Mesenteric fat pad (tissue), 1 donor: ENCODE results near the gene RHOT1. TPM values are rescaled to one million over a fixed set of nuclear protein-coding genes. Genes with fewer than 3 reads are reported as not detected.
A peak's percentile ranks its signal among the peaks of the same experiment; 100 is the strongest.
"Not testable (repeated sequence)": the region's sequence is repeated elsewhere in the genome, so short reads cannot be mapped to it uniquely, and the experiment has no call there.

Source experiments
- DNase-seq: peaks from one replicate; pipeline ENCODE4 v3.0.0-alpha.2; 2020; ENCODE audit warnings: low spot score
- total RNA-seq: library from RNA; stranded (reverse); fragmentation: NEBNext Ultra II Directional; extraction: Animal tissue kit (Norgen Biotek cat#: 25700); gene quantifications from one replicate; pipeline ENCODE4 v1.2.1, GENCODE V29; 2021
- donor health status: DM: yes; HTN: yes; CAD: no.

RHOT1 gene
- total RNA-seq, 1 donor from 2014 or later = 33.2 TPM

DNA sequence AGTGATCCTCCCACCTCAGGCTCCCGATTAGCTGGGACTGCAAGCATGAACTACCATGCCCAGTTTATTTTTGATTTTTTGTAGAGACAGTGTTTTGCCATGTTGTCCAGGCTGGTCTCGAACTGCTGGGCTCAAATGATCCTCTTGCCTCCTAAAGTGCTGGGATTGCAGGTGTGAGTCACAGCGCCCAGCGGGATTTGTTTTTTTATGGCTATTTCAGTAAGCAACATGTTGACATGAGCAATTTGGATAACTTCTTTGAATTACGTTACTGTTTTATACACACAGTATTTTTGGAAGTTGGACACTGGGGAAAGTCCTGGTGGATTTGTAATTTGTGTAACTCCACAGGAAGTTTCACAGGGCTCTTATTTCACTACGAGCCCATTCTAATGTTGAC, 18.5 kb upstream of the RHOT1 start:
- no peak for DNase-seq

GRCh38 chr17:32124985-32125847, 17.1 kb upstream of the RHOT1 start:
- DNase-seq = no peak

GRCh38 chr17:32125848-32126153, 16.5 kb upstream of the RHOT1 start:
- no peak for DNase-seq

DNA sequence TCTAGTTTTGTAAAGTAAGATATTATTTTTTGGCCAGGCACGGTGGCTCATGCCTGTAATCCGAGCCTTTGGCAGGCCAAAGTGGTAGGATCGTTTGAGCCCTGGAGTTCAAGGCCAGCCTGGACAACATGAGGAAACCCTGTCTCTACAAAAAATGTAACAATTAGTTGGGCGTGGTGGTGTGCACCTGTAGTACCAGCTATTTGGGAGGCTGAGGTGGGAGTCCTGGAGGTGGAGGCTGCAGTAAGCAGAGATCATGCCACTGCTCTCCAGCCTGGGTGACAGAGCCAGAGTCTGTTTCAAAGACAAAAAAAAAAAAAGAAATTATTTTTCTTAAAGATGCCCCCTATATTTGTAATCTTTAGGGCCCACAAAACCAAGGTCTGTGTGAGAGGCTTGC, 16.0 kb upstream of the RHOT1 start:
- DNase-seq = no peak

- no peak for DNase-seq
These were observed 15.6 kb upstream of the RHOT1 start for GRCh38 chr17:32126746-32127145.

- peak; percentile 95 for DNase-seq
These were observed 15.0 kb upstream of the RHOT1 start for GRCh38 chr17:32127158-32127897.

- DNase-seq = not testable (repeated sequence)
These were observed 13.8 kb upstream of the RHOT1 start for GRCh38 chr17:32128470-32128869.

GRCh38 chr17:32135497-32136117, 6.7 kb upstream of the RHOT1 start:
- not testable (repeated sequence) for DNase-seq

GRCh38 chr17:32136856-32137255, 5.4 kb upstream of the RHOT1 start:
- DNase-seq = no peak

DNA sequence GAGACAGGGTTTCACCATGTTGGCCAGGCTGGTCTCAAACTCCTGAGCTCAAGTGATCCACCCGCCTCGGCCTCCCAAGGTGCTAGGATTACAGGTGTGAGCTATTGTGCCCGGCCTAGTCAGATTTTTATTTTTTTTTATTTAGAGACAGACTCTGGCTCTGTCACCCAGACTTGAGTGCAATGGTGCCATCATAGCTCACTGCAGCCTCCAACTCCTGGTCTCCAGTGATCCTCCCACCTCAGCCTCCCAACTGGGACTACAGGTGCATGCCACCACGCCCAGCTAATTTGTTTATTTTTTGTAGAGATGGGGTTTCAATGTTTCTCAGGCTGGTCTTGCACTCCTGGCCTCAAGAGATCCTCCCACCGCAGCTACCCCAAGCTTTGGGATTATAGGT, 2.8 kb upstream of the RHOT1 start:
- not testable (repeated sequence) for DNase-seq

DNA sequence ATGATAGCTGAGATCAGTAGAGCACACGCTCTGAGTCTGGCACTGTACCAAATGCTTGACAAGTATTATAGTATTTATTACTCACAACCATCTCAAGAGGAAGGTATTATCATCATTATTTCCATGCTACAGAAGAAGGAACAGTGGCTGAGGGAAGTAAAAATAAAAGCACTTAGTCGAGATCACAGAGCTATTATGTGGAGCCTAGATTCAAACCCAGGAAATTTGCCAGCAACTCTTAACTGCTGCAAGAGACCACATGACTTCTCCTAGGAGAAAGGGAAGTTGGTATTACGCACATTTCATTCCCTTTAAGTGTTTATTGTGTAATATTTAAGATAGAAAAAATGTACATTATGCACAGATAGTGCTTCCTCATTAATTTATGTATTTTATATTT, 1.0 kb upstream of the RHOT1 start:
- no peak for DNase-seq

DNA sequence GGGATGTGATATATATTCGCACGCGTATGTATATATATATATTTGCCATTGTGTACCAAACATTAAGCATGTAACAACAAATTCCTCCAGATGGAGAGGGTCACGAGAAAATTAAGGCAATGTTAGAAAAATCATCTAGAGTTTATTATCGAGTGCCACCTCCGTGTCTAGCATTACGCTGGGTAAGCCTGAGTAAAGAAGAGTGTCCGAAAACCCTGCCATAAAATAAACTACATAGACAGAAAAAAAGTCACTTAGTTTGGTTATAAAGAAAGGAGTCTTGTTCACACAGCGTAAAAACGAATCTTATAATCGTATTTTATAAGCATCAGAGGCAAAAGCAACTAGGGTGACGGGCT, 644 bp upstream of the RHOT1 start:
- DNase-seq = no peak

DNA sequence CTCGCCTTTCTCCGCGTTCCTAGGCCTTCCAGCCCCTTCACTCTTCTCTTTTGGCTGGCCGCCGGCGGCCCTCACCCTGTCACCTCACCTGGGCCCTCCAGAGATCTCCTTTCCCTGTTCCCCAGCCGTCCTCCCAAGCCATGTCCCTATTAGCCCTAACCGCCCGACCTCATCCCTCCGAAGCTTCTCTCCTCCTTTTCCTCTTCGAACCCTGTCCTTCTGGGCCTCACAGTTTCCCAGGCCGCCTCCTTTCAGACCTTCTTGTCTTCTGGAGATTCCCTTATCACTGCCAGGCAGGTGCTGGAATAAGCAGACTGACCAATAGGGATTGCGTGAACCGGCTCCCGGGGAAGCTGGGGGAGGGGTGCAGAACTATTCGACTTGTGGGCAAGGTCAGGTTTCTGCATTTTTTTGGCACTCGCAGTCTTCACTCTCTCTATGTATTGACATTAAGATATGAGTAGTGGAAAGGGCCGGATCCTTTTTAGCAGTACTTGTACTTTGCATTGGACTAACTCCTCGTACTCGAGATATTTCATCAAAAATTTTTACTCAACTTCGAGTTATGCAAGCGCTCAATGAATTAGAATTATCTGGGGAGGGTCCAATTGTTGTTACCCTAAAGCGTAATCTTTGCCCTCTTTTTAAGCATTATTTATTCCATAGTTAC, 690 bp downstream of the RHOT1 start:
- DNase-seq = no peak

- no peak for DNase-seq
These were observed 1.2 kb downstream of the RHOT1 start for GRCh38 chr17:32143527-32143870.

GRCh38 chr17:32144442-32144841, 2.1 kb downstream of the RHOT1 start:
- DNase-seq = not testable (repeated sequence)

DNA sequence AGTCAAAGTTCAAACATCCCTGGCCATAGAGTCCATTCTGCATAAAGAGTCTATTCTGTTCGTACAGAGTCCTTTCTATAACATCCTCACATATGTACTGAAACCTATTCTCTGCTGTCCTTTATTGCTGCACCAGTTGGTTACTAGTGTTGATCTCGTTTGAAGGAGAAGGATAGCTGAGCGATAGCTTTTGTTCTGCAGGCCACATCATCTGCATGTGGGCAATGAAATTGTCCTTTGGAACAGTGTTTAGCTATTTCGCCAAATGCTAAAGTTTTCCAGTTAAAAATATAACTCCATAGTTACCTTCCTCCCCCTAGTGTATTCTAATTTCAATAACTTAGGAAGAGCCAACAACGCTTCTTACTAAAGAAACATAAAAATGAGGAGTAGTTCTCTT, 6.0 kb downstream of the RHOT1 start:
- DNase-seq = no peak

GRCh38 chr17:32150358-32150757, 8.1 kb downstream of the RHOT1 start:
- no peak for DNase-seq

GRCh38 chr17:32152130-32152529, 9.8 kb downstream of the RHOT1 start:
- DNase-seq = no peak

DNA sequence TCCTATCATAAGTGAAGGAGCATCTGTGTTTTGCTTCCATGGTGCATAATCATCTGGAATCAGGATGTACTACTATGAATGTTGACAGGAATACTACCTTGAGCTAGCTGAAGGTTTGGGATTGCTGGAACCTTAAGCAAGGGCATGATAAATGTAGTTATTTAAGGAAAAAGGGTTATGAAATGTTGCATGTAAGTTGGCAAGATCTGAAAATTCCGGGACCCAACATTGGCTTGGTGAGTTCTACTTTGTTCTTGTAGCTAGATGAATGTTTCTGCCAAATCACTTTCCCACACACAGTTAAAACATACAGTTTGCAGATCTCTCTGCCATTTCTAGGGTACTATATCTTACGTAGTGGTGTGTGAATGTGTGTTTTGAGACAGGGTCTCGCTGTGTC, 13.6 kb downstream of the RHOT1 start:
- DNase-seq = no peak

- no peak for DNase-seq
These were observed 14.4 kb downstream of the RHOT1 start for GRCh38 chr17:32156656-32157055.

- DNase-seq = no peak
These were observed 14.9 kb downstream of the RHOT1 start for GRCh38 chr17:32157225-32157624.
